ENCODE measurements around the gene CDKL1. TPM values are rescaled to one million over a fixed set of nuclear protein-coding genes. Genes with fewer than 3 reads are reported as not detected.
"Not testable (repeated sequence)": the region's sequence is repeated elsewhere in the genome, so short reads cannot be mapped to it uniquely, and the experiment has no call there.

CDKL1 gene
- total RNA-seq, 1 donor from 2014 or later, result 2.5 TPM

GRCh38 chr14:50360093-50360492, 36.6 kb downstream of the CDKL1 start:
- Histone ChIP-seq H3K4me1 (peaks cover 9% of the 10 kb centered on the region), H4K20me1 (ENCODE audit: low read depth) (no peaks in the 10 kb centered on the region), H3K4me3 (no peak overlapping the region), H3K9ac (no peak overlapping the region), H3K27me3 (no peaks in the 10 kb centered on the region), H3K27ac (no peak overlapping the region), H3F3A (ENCODE audit: low read depth) (peaks cover 5% of the 10 kb centered on the region), H3K4me2 (no peak overlapping the region), H3K79me2 (ENCODE audit: low read depth) (no peaks in the 10 kb centered on the region), H2AFZ (replicated peaks) (no peak overlapping the region), H3K36me3 (no peaks in the 10 kb centered on the region), H3K9me3 (ENCODE audit: low read depth) (no peaks in the 10 kb centered on the region)
- H3K4me3 Mint-ChIP-seq, result no peak overlapping the region
- no peak overlapping the region for H3K27ac Mint-ChIP-seq
- peaks cover 8% of the 10 kb centered on the region for H3K27me3 Mint-ChIP-seq (ENCODE audit: insufficient read depth, low read depth)
- no peak for DNase-seq (ENCODE audit: low spot score)
- H3K9me3 Mint-ChIP-seq, result no peaks in the 10 kb centered on the region
- H3K4me1 Mint-ChIP-seq, result no peaks in the 10 kb centered on the region
- no peaks in the 10 kb centered on the region for H3K36me3 Mint-ChIP-seq
- TF ChIP-seq EZH2phosphoT487 (IDR thresholded peaks at IDR 0.05), result no peak

- Histone ChIP-seq H3F3A (ENCODE audit: low read depth) (peaks cover 5% of the 10 kb centered on the region), H3K4me2 (no peak overlapping the region), H3K4me3 (no peak overlapping the region), H3K27me3 (no peaks in the 10 kb centered on the region), H3K36me3 (no peaks in the 10 kb centered on the region), H3K9me3 (ENCODE audit: low read depth) (no peaks in the 10 kb centered on the region), H3K9ac (no peak overlapping the region), H3K4me1 (peaks cover 9% of the 10 kb centered on the region), H4K20me1 (ENCODE audit: low read depth) (no peaks in the 10 kb centered on the region), H3K27ac (no peak overlapping the region), H2AFZ (replicated peaks) (no peak overlapping the region), H3K79me2 (ENCODE audit: low read depth) (no peaks in the 10 kb centered on the region)
- H3K27me3 Mint-ChIP-seq (ENCODE audit: insufficient read depth, low read depth), result peaks cover 8% of the 10 kb centered on the region
- no peak overlapping the region for H3K4me3 Mint-ChIP-seq
- no peak overlapping the region for H3K27ac Mint-ChIP-seq
- H3K36me3 Mint-ChIP-seq, result no peaks in the 10 kb centered on the region
- no peak for DNase-seq (ENCODE audit: low spot score)
- no peaks in the 10 kb centered on the region for H3K4me1 Mint-ChIP-seq
- no peaks in the 10 kb centered on the region for H3K9me3 Mint-ChIP-seq
- no peak for TF ChIP-seq CTCF (IDR thresholded peaks at IDR 0.05)
- TF ChIP-seq EZH2phosphoT487 (IDR thresholded peaks at IDR 0.05), result no peak
These were observed 37.0 kb downstream of the CDKL1 start for GRCh38 chr14:50359631-50360030.

GRCh38 chr14:50357753-50358395, 38.8 kb downstream of the CDKL1 start:
- H3K27me3 ChIP-seq, result no peaks in the 10 kb centered on the region
- H3K4me1 ChIP-seq, result peaks cover 9% of the 10 kb centered on the region
- no peak overlapping the region for H3K9ac ChIP-seq
- no peaks in the 10 kb centered on the region for H3K9me3 ChIP-seq (ENCODE audit: low read depth)
- Mint-ChIP-seq H3K27me3 (ENCODE audit: insufficient read depth, low read depth) (peaks cover 8% of the 10 kb centered on the region), H3K27ac (no peak overlapping the region), H3K36me3 (no peaks in the 10 kb centered on the region), H3K4me1 (no peaks in the 10 kb centered on the region), H3K4me3 (no peak overlapping the region), H3K9me3 (no peaks in the 10 kb centered on the region)
- no peak overlapping the region for H3K4me2 ChIP-seq
- DNase-seq (ENCODE audit: low spot score), result no peak
- H4K20me1 ChIP-seq (ENCODE audit: low read depth), result no peaks in the 10 kb centered on the region
- no peaks in the 10 kb centered on the region for H3K79me2 ChIP-seq (ENCODE audit: low read depth)
- H3K27ac ChIP-seq, result no peak overlapping the region
- H2AFZ ChIP-seq (replicated peaks), result peak overlapping the region; percentile 92
- TF ChIP-seq EZH2phosphoT487 (IDR thresholded peaks at IDR 0.05) (no peak), EZH2 (IDR thresholded peaks at IDR 0.05) (no peak), CTCF (IDR thresholded peaks at IDR 0.05) (no peak)
- H3K36me3 ChIP-seq, result no peaks in the 10 kb centered on the region
- H3F3A ChIP-seq (ENCODE audit: low read depth), result peaks cover 5% of the 10 kb centered on the region
- H3K4me3 ChIP-seq, result no peak overlapping the region

- Mint-ChIP-seq H3K9me3 (no peaks in the 10 kb centered on the region), H3K4me3 (no peak overlapping the region), H3K36me3 (no peaks in the 10 kb centered on the region), H3K4me1 (no peaks in the 10 kb centered on the region), H3K27ac (no peak overlapping the region), H3K27me3 (ENCODE audit: insufficient read depth, low read depth) (peaks cover 8% of the 10 kb centered on the region)
- H3K9ac ChIP-seq, result no peak overlapping the region
- no peaks in the 10 kb centered on the region for H3K79me2 ChIP-seq (ENCODE audit: low read depth)
- no peak for TF ChIP-seq EZH2 (IDR thresholded peaks at IDR 0.05)
- no peak for TF ChIP-seq CTCF (IDR thresholded peaks at IDR 0.05)
- no peak for TF ChIP-seq EZH2phosphoT487 (IDR thresholded peaks at IDR 0.05)
- peaks cover 5% of the 10 kb centered on the region for H3F3A ChIP-seq (ENCODE audit: low read depth)
- no peaks in the 10 kb centered on the region for H3K27me3 ChIP-seq
- no peak overlapping the region for H3K4me3 ChIP-seq
- H2AFZ ChIP-seq (replicated peaks), result no peak overlapping the region
- H4K20me1 ChIP-seq (ENCODE audit: low read depth), result no peaks in the 10 kb centered on the region
- DNase-seq (ENCODE audit: low spot score), result no peak
- H3K4me2 ChIP-seq, result no peak overlapping the region
- no peaks in the 10 kb centered on the region for H3K9me3 ChIP-seq (ENCODE audit: low read depth)
- H3K4me1 ChIP-seq, result peaks cover 9% of the 10 kb centered on the region
- no peak overlapping the region for H3K27ac ChIP-seq
- H3K36me3 ChIP-seq, result no peaks in the 10 kb centered on the region
These were observed 39.6 kb downstream of the CDKL1 start for GRCh38 chr14:50357124-50357523.

GRCh38 chr14:50356283-50356682, 40.4 kb downstream of the CDKL1 start:
- H3K36me3 ChIP-seq; H4K20me1 ChIP-seq (ENCODE audit: low read depth); H3K9me3 Mint-ChIP-seq; H3K4me3 Mint-ChIP-seq; H3K4me2 ChIP-seq; H3K27me3 Mint-ChIP-seq (ENCODE audit: insufficient read depth, low read depth); H3K9ac ChIP-seq; H3K4me1 Mint-ChIP-seq; H3K4me1 ChIP-seq; H3K27ac ChIP-seq; H3K4me3 ChIP-seq; H3K9me3 ChIP-seq (ENCODE audit: low read depth); H3K36me3 Mint-ChIP-seq; H2AFZ ChIP-seq (replicated peaks); H3F3A ChIP-seq (ENCODE audit: low read depth); H3K27ac Mint-ChIP-seq; DNase-seq (ENCODE audit: low spot score); H3K79me2 ChIP-seq (ENCODE audit: low read depth); H3K27me3 ChIP-seq: not testable (repeated sequence)
